ENCODE measurements around the gene UVSSA.
"Not testable (repeated sequence)": the region's sequence is repeated elsewhere in the genome, so short reads cannot be mapped to it uniquely, and the experiment has no call there.

UVSSA gene

GRCh38 chr4:1315836-1316536 is 31.0 kb upstream of the UVSSA start:
- no peak for DNase-seq

DNA sequence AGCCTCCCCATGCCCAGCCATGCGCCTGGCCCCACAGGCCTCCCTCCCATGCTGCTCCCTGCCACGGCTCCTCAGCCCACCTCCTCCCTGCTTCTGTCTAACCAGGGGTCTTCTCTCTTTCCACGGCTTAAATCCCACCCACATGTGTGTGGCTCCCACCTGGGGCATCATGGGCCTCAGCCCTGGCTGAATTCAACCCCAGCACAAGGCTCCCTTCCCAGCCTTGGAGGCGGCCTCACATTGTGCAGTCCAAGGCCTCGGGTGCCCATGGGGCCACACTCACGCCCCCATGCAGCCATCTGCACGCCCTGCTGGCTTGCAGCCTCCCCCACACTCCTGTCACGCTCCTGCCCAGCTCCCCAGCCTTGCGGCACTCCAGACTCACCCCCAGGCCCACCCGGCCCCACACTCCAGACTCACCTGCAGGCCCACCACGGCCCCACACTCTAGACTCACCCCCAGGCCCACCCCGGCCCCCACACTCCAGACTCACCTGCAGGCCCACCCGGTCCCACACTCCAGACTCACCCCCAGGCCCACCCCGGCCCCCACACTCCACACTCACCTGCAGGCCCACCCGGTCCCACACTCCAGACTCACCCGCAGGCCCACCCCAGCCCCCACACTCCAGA is 30.4 kb upstream of the UVSSA start:
- no peak for DNase-seq

GRCh38 chr4:1317177-1318045 is 29.6 kb upstream of the UVSSA start:
- no peak for DNase-seq

GRCh38 chr4:1318046-1318375 is 29.0 kb upstream of the UVSSA start:
- no peak for DNase-seq

DNA sequence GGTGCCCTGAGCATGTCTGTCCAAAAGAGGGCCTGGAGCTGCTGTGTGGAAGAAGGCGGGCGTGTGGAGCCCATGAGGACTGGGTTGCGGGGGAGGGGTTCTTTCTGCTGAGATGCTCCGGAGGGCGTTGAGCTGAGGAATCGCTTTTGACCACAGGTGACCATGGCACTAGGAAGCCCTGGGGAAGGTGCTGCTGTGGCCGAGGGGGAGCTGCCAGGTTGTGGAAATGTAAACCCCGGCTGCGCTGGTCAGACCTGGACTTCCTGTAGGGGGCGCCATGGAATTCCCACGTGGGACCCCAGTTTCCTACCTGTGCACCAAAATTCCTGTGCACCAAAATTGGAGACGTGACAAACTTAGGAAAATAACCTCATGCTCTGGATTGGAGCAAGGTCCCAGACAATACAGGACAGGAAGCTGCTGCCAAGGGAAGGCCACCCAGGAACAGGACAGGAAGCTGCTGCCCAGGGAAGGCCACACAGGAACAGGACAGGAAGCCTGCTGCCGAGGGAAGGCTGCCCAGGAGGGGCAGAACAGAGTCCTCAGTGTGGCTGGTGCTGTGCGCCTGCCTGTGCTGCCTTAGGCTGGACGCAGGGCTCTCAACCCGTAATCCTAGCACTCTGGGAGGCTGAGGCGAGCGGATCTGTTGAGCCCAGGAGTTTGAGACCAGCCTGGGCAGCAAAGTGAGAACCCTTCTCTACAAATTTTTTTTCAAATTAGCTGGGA is 28.4 kb upstream of the UVSSA start:
- no peak for DNase-seq

DNA sequence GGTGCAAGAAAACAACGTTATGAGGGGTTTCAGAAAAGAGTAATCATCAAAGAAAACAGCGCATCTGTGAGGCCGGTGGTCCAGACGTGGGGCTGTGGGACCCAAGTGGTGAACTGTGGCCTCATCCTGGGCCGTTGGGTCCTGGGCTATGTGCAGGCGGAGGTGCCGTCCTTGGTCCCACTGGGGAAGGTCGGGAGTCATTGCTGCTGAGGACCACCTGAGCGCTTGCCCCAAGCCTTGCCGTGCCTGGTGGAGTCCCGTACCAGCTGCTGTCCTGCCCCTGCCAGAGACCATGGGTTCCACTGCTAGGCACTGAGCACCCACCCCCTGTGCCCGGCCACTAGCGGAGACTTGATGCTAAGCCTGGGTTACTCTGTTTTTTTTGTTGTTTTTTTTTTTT is 25.5 kb upstream of the UVSSA start:
- DNase-seq, result no peak

- DNase-seq, result no peak
Measured at GRCh38 chr4:1321946-1322650, 24.9 kb upstream of the UVSSA start.

DNA sequence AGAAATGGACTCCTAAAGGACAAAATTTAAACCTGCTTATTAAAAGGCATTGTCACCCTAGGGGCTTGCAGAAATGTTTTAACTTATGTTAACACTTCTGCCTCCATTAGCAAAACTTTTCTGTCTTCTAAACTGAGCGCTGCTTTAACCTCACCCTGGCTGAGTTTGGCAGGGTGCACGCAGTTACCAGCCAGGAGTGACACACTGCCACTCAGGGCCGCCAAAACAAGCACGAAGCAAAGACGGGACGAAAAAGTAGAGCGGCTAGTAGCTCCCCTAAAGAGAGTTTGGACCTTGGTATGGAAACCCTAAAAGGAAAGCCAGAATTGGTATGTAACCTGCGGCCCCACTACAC is 23.8 kb upstream of the UVSSA start:
- no peak for DNase-seq

DNA sequence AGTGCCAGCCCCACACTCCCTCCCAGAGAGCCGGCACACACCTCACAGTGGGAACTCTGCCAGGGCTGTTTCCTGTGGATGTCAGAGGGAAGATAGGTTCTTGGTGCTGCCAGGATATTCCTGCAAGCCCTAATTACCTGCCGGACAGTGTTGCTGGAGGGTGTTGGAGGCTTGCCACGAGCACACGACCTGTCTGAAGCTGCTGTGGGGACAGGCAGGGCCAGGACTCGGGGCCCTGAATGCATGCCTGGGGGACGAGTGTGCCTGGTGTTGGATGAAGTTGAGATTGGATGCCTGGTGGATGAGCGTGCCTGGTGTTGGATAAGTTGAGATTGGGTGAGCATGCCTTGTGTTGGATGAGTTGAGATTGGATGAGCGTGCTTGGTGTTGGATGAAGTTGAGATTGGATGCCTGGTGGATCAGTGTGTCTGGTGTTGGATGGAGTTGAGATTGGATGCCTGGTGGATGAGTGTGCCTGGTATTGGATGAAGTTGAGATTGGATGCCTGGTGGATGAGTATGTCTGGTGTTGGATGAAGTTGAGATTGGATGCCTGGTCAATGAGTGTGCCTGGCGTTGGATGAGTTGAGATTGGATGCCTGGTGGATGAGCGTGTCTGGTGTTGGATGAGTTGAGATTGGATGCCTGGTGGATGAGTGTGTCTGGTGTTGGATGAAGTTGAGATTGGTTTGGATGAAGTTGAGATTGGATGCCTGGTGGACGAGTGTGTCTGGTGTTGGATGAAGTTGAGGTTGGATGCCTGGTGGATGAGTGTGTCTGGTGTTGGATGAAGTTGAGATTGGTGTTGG is 23.2 kb upstream of the UVSSA start:
- no peak for DNase-seq

DNA sequence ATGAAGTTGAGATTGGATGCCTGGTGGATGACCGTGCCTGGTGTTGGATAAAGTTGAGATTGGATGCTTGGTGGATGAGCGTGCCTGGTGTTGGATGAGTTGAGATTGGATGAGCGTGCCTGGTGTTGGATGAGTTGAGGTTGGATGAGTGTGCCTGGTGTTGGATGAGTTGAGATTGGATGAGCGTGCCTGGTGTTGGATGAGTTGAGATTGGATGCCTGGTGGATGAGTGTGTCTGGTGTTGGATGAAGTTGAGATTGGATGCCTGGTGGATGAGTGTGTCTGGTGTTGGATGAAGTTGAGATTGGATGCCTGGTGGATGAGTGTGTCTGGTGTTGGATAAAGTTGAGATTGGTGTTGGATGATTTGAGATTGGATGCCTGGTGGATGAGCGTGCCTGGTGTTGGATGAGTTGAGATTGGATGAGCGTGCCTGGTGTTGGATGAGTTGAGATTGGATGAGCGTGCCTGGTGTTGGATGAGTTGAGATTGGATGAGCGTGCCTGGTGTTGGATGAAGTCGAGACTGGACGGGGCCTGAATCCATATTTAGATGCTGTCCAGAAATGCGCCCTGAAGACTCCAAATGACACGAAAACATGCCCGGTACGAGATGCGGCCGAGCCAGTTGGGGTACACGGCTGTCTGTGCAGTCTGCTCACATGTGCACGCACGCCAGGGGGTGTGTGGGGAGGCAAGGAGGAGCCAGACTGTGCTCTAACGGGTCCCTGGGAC is 22.4 kb upstream of the UVSSA start:
- DNase-seq, result not testable (repeated sequence)

DNA sequence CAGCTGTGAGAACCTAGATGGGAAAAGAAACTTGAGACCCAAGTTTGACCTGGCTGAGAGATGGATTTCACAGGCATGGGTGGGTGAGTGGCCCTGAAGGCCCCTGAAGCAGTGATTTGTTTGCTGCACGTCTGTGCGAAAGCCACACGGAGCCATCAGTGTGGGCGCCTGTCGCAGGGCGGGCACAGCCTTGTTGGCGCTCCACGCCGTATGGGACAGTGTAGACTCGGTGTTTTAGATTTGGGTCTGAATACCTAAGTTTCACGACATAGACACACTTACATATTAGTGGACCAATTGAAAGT is 21.9 kb upstream of the UVSSA start:
- no peak for DNase-seq

GRCh38 chr4:1325681-1326635 is 21.1 kb upstream of the UVSSA start:
- no peak for DNase-seq

DNA sequence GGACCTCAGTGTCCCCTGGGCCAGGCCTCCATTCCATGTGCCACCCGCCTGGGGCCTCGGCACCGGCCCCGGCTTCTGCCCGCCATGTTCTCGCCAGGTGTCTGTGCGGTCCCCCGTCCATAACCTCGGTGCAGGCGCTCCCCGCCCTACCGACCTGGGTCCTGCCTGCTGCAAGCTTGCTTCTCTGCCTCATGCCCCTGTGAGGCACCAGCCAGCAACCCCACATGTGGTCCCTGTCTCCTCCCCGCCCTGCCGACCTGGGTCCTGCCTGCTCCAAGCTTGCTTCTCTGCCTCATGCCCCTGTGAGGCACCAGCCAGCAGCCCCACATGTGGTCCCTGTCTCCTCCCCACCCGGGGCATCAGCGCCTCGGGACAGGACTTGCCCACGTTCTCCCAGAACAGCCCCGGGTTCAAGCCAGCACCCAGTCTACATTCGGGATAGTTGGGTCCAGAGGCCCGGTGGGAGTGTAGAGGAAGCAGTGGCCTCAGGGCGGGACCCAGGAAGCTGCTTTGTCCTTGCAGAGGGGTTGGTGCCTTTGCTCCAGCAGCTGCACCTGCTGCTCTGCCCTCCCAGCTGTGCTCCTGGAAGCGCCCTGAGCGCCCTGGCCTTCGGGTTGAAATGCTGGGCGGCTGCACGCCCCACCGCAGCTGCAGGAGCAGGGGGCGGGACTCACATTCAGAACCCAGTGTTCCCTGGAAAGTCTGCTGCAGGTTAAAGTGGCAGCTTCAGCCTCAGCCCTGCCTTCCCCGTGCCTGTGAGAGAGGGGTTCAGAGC is 20.1 kb upstream of the UVSSA start:
- DNase-seq, result no peak

DNA sequence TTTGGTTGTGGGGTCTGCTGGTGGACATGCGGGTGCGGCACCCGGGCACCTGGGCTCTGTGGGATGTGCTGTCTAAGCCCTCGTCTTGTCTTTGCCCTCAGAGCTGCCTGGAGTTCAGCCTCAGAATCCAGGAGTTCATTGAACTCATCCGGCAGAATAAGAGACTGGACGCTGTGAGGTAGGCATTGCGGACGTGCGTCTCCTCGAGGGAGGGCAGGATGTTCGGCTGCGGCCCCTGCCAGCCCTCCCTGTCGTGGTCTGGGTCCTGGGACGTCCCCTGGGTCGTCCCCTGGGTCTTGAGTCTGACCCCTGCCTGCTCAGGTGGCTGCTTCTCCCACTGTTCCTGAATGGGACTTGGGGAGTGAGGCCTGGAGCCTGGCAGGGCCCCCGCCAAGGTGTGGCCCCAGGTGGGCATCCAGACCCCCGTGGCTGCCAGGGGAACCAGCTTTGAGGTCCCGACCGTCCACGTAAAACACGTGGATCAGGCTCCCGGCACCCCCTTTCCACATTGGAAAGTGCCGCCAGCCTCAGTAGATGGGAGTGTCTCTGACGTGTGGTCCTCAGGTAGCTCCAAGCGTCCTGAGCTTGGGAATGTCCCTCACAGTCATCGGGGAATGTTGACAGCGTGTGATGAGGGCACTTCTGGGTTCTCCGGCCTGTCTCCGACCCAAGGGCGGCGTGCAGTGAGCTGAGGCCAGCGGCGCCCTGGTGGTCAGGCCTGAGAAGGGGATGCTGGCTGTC is 19.3 kb upstream of the UVSSA start:
- no peak for DNase-seq

DNA sequence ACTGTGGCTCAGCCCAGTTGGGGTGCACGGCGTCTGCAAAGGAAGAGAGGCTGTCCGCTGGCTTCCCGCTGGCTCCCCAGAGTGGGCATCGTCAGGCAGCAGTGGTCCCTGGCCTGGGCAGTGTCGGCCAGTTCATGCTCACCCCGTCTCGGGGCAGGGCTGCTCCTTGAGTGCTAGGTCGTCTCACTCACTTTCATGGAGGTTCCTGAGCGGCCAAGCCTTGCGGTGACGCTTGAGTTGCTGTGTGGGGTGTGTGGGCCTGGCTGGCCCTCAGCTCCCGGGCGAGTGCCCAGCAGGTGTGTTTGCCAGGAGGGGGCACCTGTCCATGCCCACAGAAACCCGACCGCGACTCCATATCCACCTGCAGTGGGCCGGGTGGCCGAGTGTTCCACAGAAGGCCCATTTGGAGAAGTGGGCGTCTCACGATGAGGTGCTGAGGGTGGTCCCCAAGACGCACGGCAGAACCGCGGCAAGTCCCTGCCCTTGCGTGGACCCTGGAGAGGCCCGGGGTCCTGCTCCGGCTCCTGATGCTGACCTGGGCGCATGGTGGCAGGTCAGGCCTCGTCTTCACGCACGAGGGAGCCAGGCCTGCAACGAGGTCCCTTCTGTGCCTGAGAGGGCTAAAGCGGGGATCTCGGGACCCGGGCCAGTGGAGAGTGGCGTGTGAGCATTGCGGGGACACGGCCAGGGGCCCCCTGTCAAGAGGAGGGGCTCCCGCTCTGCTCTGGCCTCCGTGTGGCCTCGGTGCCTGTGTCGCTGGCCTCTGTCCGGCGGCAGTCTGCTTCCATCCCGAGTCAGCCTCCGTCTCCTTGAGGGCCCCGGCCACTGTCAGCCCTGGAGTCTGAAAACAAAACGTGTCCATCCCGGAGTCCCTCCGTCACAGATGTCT is 18.5 kb upstream of the UVSSA start:
- DNase-seq, result no peak

Measured in amygdala (tissue), 56 donors.